T-cell (primary cell): ENCODE data around the gene FIBP. TPM values are rescaled to one million over a fixed set of nuclear protein-coding genes. Genes with fewer than 3 reads are reported as not detected.

ENCODE experiments used
- ATAC-seq, 4 experiments: fragments of 200-7000 bp in 3 of 4; fragments of 150-1000 bp in 1 of 4; cut with Tn5 transposase; replicated peaks in 1 of 4; 1 replicate in 3 of 4; 2 replicates in 1 of 4; pipeline ENCODE4 v1.10.0; 2021; ENCODE audit warnings: moderate library complexity in 3 of 4, mild to moderate bottlenecking in 2 of 4, moderate number of reproducible peaks in 1 of 4
- CTCF ChIA-PET, 2 donors: fragments of 300-600 bp; sonication (Branson Sonifier 250); formaldehyde crosslinking; loops; one replicate each; lab custom pipeline; 2022; ENCODE audit warnings: antibody characterized with exemption in 2 of 2; lab: Charles Lee
- POLR2A ChIA-PET, 2 donors: fragments of 300-600 bp; sonication (Branson Sonifier 250); formaldehyde crosslinking; loops; one replicate each; lab custom pipeline; 2022; ENCODE audit warnings: antibody characterized with exemption in 2 of 2; lab: Charles Lee
- DNase-seq, 35 experiments: peaks; one replicate each; pipeline versions ENCODE4 v3.0.0 to v3.0.0-alpha.2; 2013 to 2023
- H3K27ac ChIP-seq: one replicate; pipeline ENCODE4 v1.5.1; 2013; ENCODE audit warnings: low read length
- H3K27me3 ChIP-seq, 2 experiments: replicated peaks in 1 of 2; 1 replicate in 1 of 2; 2 replicates in 1 of 2; pipeline versions ENCODE4 v1.6.1 to v1.7.0; 2013; ENCODE audit warnings: low read length in 1 of 2, mixed read lengths in 1 of 2; ENCODE audit not compliant: control insufficient read depth in 2 of 2, insufficient read depth in 2 of 2; ENCODE audit errors: extremely low read depth in 1 of 2
- H3K36me3 ChIP-seq, 2 donors: 1 replicate in 1 of 2; 2 replicates in 1 of 2; pipeline versions ENCODE4 v1.6.1 to v1.7.0; 2013; ENCODE audit warnings: low read length in 1 of 2; ENCODE audit not compliant: control insufficient read depth in 2 of 2, insufficient read depth in 1 of 2; ENCODE audit errors: extremely low read depth in 1 of 2
- H3K4me1 ChIP-seq, 2 experiments: 1 replicate in 1 of 2; 2 replicates in 1 of 2; pipeline versions ENCODE4 v1.6.1 to v1.7.0; 2013; ENCODE audit warnings: low read length in 2 of 2, mixed read lengths in 1 of 2; ENCODE audit not compliant: insufficient read depth in 2 of 2, control insufficient read depth in 1 of 2; ENCODE audit errors: extremely low read depth in 1 of 2
- H3K4me3 ChIP-seq, 2 donors: 1 replicate in 1 of 2; 2 replicates in 1 of 2; pipeline versions ENCODE4 v1.5.1 to v1.7.0; 2013; ENCODE audit warnings: mild to moderate bottlenecking in 2 of 2, low read length in 1 of 2, moderate library complexity in 1 of 2; ENCODE audit not compliant: control insufficient read depth in 1 of 2; ENCODE audit errors: extremely low read depth in 1 of 2
- H3K9me3 ChIP-seq: 2 replicates; pipeline ENCODE4 v1.7.0; 2013
- H3K27ac Mint-ChIP-seq, 2 donors: one replicate each; pipeline ENCODE4 v1.8.0; 2020 to 2021; ENCODE audit warnings: mild to moderate bottlenecking in 2 of 2, mixed read lengths in 2 of 2
- H3K27me3 Mint-ChIP-seq, 2 donors: one replicate each; pipeline ENCODE4 v1.8.0; 2021 to 2022; ENCODE audit warnings: mixed read lengths in 2 of 2
- H3K36me3 Mint-ChIP-seq: one replicate; pipeline ENCODE4 v1.8.0; 2021; ENCODE audit warnings: mixed read lengths
- H3K4me1 Mint-ChIP-seq, 3 donors: one replicate each; pipeline ENCODE4 v1.8.0; 2020 to 2022; ENCODE audit warnings: mixed read lengths in 3 of 3, mild to moderate bottlenecking in 1 of 3
- H3K4me3 Mint-ChIP-seq, 3 donors: one replicate each; pipeline ENCODE4 v1.8.0; 2020 to 2022; ENCODE audit warnings: mild to moderate bottlenecking in 3 of 3, mixed read lengths in 3 of 3, moderate library complexity in 3 of 3
- H3K9me3 Mint-ChIP-seq, 3 donors: one replicate each; pipeline ENCODE4 v1.8.0; 2020 to 2022; ENCODE audit warnings: mixed read lengths in 3 of 3
- WGBS: methylation state at CpG from one replicate; pipeline ENCODE4 v1.1.5; 2013; ENCODE audit warnings: missing lambda C conversion rate; ENCODE audit not compliant: insufficient coverage; 5-methylcytosine and 5-hydroxymethylcytosine counted together
- total RNA-seq, 35 experiments: library from RNA in 6 of 35; stranded (reverse) in 6 of 35; fragments of 120-200 nt in 1 of 35; gene quantifications; one replicate each; pipeline versions ENCODE4 v1.2.1 to v1.2.4 and lab custom pipeline; 2013 to 2026

The FIBP gene
- total RNA-seq, 5 donors from 2014 or later (not counting 1 experiment from before 2014, with no cell fraction given) = 30.2 to 47.1 (median 39.2) TPM

DNA sequence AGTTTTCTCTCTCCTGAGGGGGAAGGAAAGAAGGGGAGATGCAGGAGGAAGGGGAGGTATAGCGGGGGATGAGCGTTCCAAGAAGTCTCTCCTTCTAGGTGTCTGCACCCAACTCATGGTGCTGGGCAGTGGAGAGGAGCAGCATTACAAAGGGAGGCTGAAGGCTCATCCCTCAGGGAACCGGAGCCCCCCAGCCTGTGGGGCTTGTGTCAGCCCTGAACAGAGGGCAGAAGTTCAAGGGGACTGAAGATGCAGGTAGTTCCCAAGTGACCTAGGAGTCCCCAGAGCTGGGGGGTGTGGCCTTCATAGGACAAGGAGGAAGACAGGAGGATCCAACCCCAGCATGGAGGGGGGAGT is 28.8 kb upstream of the FIBP start:
- H3K36me3 Mint-ChIP-seq = peaks cover 8% of the 10 kb centered on the region
- no peaks in the 10 kb centered on the region for H3K9me3 Mint-ChIP-seq
- peak overlapping the region; percentile 85 to 90 (median 86) for H3K4me3 Mint-ChIP-seq
- H3K27me3 Mint-ChIP-seq = no peaks in the 10 kb centered on the region
- Histone ChIP-seq H3K27ac (no peak overlapping the region), H3K9me3 (no peaks in the 10 kb centered on the region), H3K4me3 (peak overlapping the region in 1 of 2 donors; percentile 23), H3K27me3 (peaks cover 0 to under 1% of the 10 kb centered on the region in 2 experiments), H3K4me1 (peaks cover 27 to 58% of the 10 kb centered on the region in 2 experiments), H3K36me3 (peaks cover 2 to 20% of the 10 kb centered on the region in 2 donors)
- H3K27ac Mint-ChIP-seq = peak overlapping the region in 1 of 2 donors; percentile 72
- no peak for DNase-seq
- ChIA-PET CTCF (no interaction called here), POLR2A (no interaction called here)
- ATAC-seq = no peak
- 100% methylated on average over 3 of the region's 3 CpGs for WGBS
- H3K4me1 Mint-ChIP-seq = peaks cover 36 to 47% (median 38%) of the 10 kb centered on the region in 3 donors

- ChIA-PET CTCF (no interaction called here), POLR2A (no interaction called here)
- Mint-ChIP-seq H3K4me1 (peaks cover 31 to 43% (median 34%) of the 10 kb centered on the region in 3 donors), H3K36me3 (peaks cover 7% of the 10 kb centered on the region), H3K4me3 (peak overlapping the region; percentile 85 to 90 (median 86)), H3K27ac (peak overlapping the region; percentile 36 to 64), H3K9me3 (no peaks in the 10 kb centered on the region), H3K27me3 (no peaks in the 10 kb centered on the region)
- Histone ChIP-seq H3K36me3 (peaks cover 0 to 16% of the 10 kb centered on the region in 2 donors), H3K9me3 (no peaks in the 10 kb centered on the region), H3K4me3 (no peak overlapping the region), H3K27ac (no peak overlapping the region), H3K4me1 (peaks cover 27 to 56% of the 10 kb centered on the region in 2 experiments), H3K27me3 (peaks cover 0 to 7% of the 10 kb centered on the region in 2 experiments)
- WGBS = 50% methylated on average over 2 of the region's 7 CpGs
- DNase-seq (no peak), ATAC-seq (no peak)
These were observed 28.1 kb upstream of the FIBP start for GRCh38 chr11:65916391-65916790.

DNA sequence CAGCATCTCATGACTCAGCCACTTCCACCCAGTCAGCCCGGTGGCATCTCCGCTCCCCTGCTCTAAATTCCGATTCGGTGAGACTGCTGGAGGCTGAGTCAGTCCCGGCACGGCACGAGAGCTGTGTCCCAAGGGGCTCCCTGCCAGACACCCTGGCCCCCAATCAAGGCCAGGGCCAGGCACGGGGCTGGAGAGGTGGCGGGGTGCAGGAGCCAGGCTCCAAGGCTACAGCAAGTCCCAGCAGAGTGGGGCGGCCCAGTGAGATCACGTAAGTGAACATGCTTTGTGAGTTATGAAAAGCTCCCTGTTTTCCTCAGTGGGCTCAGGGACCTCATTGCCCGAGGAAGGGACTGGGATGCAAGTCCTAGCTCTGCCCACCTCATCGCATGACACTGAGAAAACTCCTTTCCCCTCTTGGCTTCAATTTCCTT is 27.6 kb upstream of the FIBP start:
- H3K27me3 Mint-ChIP-seq = no peaks in the 10 kb centered on the region
- no peaks in the 10 kb centered on the region for H3K9me3 ChIP-seq
- WGBS = 80% methylated on average over 9 of the region's 13 CpGs
- H3K36me3 ChIP-seq = peaks cover 0 to 15% of the 10 kb centered on the region in 2 donors
- H3K27me3 ChIP-seq = peaks cover 0 to 12% of the 10 kb centered on the region in 2 experiments
- H3K4me1 Mint-ChIP-seq = peaks cover 31 to 42% (median 33%) of the 10 kb centered on the region in 3 donors
- ChIA-PET POLR2A (no interaction called here), CTCF (no interaction called here)
- DNase-seq (no peak), ATAC-seq (no peak)
- H3K4me1 ChIP-seq = peaks cover 24 to 50% of the 10 kb centered on the region in 2 experiments
- no peak overlapping the region for H3K27ac ChIP-seq
- H3K9me3 Mint-ChIP-seq = no peaks in the 10 kb centered on the region
- H3K4me3 Mint-ChIP-seq = no peak overlapping the region
- peak overlapping the region in 1 of 2 donors; percentile 64 for H3K27ac Mint-ChIP-seq
- H3K4me3 ChIP-seq = no peak overlapping the region
- peaks cover 7% of the 10 kb centered on the region for H3K36me3 Mint-ChIP-seq

DNA sequence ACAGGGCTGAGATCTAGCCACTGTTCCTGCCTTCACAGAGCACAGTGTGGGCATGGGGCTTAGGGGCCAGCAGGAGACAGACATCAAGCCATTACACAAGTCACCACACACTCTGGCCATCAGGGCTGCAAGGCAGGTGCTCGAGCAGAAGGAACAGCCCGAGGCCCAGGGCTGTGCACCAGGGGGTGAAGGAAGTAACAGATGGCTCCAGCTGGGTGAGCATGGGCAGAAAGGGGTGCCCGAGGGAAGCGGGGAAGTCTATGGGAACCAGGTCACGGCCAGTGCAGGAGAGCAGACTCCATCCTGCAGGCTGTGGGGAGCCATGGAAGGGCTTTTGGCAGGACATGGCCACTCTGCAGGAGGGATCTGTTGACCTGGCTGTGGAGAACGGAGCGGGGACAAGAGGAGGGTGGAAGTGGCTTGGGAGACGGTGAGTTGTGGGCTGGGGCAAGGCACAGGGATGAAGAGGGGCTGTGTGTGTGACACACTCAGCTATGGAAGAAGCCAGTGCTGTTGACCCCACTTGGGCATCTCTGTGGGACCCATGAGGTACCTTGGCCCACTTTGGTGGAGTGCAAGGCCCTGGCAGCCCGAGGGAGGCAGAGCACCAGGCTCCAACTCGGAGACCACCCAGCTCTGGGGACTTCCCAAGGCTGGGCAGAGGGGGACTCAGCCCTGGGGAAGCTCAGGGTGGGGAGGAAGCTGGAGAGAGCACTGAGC is 27.0 kb upstream of the FIBP start:
- ATAC-seq (no peak), DNase-seq (no peak)
- H3K4me3 Mint-ChIP-seq = no peak overlapping the region
- H3K27me3 Mint-ChIP-seq = no peaks in the 10 kb centered on the region
- no peaks in the 10 kb centered on the region for H3K9me3 Mint-ChIP-seq
- 87% methylated on average over 9 of the region's 10 CpGs for WGBS
- Histone ChIP-seq H3K9me3 (no peaks in the 10 kb centered on the region), H3K27ac (no peak overlapping the region), H3K27me3 (peaks cover 0 to 17% of the 10 kb centered on the region in 2 experiments), H3K4me1 (peaks cover 18 to 44% of the 10 kb centered on the region in 2 experiments), H3K4me3 (no peak overlapping the region), H3K36me3 (peaks cover 0 to 12% of the 10 kb centered on the region in 2 donors)
- H3K36me3 Mint-ChIP-seq = peaks cover 7% of the 10 kb centered on the region
- CTCF ChIA-PET = interaction anchor here in 1 of 2 donors (0.7 kb wide), 2 partner anchors 14 to 48 kb away, joined by 3 to 4 read pairs; no protein-coding TSS in a partner anchor
- peaks cover 29 to 36% (median 29%) of the 10 kb centered on the region in 3 donors for H3K4me1 Mint-ChIP-seq
- POLR2A ChIA-PET = no interaction called here
- peak overlapping the region in 1 of 2 donors; percentile 2 for H3K27ac Mint-ChIP-seq

- Histone ChIP-seq H3K4me1 (peaks cover 12 to 37% of the 10 kb centered on the region in 2 experiments), H3K9me3 (no peaks in the 10 kb centered on the region), H3K27ac (no peak overlapping the region), H3K27me3 (peaks cover 0 to 24% of the 10 kb centered on the region in 2 experiments), H3K4me3 (no peak overlapping the region), H3K36me3 (peaks cover 0 to 11% of the 10 kb centered on the region in 2 donors)
- Mint-ChIP-seq H3K4me3 (no peak overlapping the region), H3K27me3 (peaks cover 0 to 4% of the 10 kb centered on the region in 2 donors), H3K4me1 (peaks cover 24 to 33% (median 32%) of the 10 kb centered on the region in 3 donors), H3K27ac (no peak overlapping the region), H3K36me3 (peaks cover 7% of the 10 kb centered on the region), H3K9me3 (no peaks in the 10 kb centered on the region)
- 72% methylated on average over 3 of the region's 4 CpGs for WGBS
- ATAC-seq (no peak), DNase-seq (no peak)
- ChIA-PET CTCF (no interaction called here), POLR2A (no interaction called here)
These were observed 24.6 kb upstream of the FIBP start for GRCh38 chr11:65912845-65913244.

DNA sequence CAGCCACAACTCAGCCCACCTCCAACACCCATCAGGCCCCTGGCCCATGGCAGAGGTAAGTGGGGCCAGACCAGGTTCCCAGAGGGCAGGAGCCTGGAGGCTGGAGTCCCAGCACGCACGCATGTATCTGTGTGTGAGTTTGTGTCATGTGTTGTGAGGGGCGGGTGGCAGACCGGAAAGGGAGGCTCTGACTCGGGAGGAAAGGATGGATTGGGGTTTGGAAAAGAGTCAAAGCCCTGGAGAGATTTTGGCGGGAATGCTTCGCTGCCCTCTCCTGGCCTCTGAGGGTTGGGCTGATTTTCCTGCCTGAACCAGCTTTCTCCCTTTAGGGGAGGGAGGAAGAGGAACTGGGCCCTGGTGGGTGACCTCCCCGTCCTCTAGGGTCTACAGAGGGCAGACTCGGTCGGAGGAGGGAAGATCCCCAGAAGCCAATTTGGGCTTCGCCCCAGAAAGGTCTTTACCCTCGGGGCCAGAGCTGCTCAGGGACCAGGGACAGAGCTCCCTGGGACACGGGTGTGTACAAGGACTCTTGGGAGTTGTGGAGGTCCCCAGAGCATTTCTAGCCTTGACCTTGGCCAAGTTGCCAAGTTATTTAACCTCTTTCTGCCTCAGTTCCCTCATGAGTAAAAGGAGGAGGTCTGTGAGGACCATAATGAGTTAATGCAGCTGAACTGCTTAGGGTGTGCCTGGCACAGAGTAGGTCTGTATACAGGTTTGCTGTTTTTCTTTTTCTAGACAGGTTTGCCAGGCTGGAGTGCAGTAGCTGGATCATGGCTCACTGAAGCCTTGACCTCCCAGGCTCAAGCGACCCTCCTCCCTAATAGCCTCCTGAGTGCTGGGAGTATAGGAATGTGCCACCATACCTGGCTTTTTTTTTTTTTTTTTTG is 23.7 kb upstream of the FIBP start:
- 61% methylated on average over 10 of the region's 14 CpGs for WGBS
- peaks cover 0 to 31% of the 10 kb centered on the region in 2 experiments for H3K27me3 ChIP-seq
- Mint-ChIP-seq H3K4me3 (no peak overlapping the region), H3K4me1 (peaks cover 20 to 28% (median 26%) of the 10 kb centered on the region in 3 donors), H3K27me3 (peaks cover under 1 to 4% of the 10 kb centered on the region in 2 donors), H3K9me3 (no peaks in the 10 kb centered on the region), H3K27ac (no peak overlapping the region), H3K36me3 (peaks cover 5% of the 10 kb centered on the region)
- H3K27ac ChIP-seq = no peak overlapping the region
- H3K9me3 ChIP-seq = no peaks in the 10 kb centered on the region
- ATAC-seq = no peak
- CTCF ChIA-PET = no interaction called here
- H3K4me1 ChIP-seq = peaks cover 3 to 28% of the 10 kb centered on the region in 2 experiments
- peaks cover 0 to 3% of the 10 kb centered on the region in 2 donors for H3K36me3 ChIP-seq
- no peak overlapping the region for H3K4me3 ChIP-seq
- no peak for DNase-seq
- POLR2A ChIA-PET = no interaction called here
